ENCODE results near the gene PRSS8. TPM values are rescaled to one million over a fixed set of nuclear protein-coding genes. Genes with fewer than 3 reads are reported as not detected.

The PRSS8 gene
- polyA plus RNA-seq, 1 donor from 2014 or later, result not detected

DNA sequence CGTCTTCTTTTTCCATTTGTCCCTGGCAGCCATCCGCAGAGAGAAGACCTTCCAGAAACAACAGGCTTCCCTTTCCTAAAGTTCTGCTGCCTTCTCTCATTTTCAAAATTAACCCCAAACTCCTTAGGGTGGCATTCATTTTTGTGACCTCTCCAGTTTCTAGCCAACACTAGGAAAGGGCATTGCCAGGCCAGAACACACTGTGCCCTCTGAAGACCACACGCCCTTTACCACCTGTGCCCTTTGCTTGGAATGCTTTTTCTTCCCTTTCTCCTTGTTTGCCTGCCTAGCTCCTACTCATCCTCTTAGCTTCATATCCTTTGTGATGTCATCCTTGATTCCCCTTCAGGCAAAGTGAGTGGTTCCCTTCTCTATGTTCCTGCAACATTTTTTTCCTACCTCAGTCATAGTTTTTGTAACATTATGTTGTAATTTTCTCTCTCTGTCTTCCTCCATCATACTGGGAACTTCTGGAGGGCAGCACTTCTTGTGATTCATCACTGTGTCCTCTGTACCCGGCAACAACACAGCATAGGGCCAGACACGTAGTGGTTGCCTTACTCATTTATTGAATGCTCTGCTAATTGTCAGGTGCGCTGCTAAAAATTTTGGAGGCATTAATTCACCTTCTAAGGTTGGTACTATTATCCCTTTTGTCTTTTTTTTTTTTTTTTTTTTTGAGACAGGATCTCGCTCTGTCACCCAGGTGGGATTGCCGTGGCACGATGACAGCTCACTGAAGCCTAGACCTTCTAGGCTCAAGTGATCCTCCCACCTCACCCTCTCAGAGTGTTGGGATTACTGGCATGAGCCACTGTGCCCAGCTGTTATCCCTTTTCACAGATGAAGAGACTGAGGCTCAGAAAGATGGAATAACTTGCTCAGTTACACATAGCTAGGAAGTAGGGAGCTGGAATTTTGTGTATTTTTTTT, 17.0 kb downstream of the PRSS8 start:
- no peak for TF ChIP-seq EP300 (conservative IDR thresholded peaks at IDR 0.05; ENCODE audit: poor library complexity, severe bottlenecking)
- TF ChIP-seq EZH2 (IDR thresholded peaks at IDR 0.05; ENCODE audit: borderline replicate concordance, insufficient read depth, low read length, poor library complexity, severe bottlenecking), result no peak
- TF ChIP-seq SMC3 (conservative IDR thresholded peaks at IDR 0.05; ENCODE audit: poor library complexity), result no peak
- TF ChIP-seq, protein P1, sequence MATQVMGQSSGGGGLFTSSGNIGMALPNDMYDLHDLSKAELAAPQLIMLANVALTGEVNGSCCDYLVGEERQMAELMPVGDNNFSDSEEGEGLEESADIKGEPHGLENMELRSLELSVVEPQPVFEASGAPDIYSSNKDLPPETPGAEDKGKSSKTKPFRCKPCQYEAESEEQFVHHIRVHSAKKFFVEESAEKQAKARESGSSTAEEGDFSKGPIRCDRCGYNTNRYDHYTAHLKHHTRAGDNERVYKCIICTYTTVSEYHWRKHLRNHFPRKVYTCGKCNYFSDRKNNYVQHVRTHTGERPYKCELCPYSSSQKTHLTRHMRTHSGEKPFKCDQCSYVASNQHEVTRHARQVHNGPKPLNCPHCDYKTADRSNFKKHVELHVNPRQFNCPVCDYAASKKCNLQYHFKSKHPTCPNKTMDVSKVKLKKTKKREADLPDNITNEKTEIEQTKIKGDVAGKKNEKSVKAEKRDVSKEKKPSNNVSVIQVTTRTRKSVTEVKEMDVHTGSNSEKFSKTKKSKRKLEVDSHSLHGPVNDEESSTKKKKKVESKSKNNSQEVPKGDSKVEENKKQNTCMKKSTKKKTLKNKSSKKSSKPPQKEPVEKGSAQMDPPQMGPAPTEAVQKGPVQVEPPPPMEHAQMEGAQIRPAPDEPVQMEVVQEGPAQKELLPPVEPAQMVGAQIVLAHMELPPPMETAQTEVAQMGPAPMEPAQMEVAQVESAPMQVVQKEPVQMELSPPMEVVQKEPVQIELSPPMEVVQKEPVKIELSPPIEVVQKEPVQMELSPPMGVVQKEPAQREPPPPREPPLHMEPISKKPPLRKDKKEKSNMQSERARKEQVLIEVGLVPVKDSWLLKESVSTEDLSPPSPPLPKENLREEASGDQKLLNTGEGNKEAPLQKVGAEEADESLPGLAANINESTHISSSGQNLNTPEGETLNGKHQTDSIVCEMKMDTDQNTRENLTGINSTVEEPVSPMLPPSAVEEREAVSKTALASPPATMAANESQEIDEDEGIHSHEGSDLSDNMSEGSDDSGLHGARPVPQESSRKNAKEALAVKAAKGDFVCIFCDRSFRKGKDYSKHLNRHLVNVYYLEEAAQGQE (IDR thresholded peaks at IDR 0.05; ENCODE audit: borderline replicate concordance), result no peak
- TF ChIP-seq POLR2AphosphoS5 (IDR thresholded peaks at IDR 0.05), result no peak
- TF ChIP-seq RAD21 (conservative IDR thresholded peaks at IDR 0.05), result no peak
- no peak for TF ChIP-seq TAF1 (IDR thresholded peaks at IDR 0.05; ENCODE audit: low read depth)
- TF ChIP-seq, protein P2, sequence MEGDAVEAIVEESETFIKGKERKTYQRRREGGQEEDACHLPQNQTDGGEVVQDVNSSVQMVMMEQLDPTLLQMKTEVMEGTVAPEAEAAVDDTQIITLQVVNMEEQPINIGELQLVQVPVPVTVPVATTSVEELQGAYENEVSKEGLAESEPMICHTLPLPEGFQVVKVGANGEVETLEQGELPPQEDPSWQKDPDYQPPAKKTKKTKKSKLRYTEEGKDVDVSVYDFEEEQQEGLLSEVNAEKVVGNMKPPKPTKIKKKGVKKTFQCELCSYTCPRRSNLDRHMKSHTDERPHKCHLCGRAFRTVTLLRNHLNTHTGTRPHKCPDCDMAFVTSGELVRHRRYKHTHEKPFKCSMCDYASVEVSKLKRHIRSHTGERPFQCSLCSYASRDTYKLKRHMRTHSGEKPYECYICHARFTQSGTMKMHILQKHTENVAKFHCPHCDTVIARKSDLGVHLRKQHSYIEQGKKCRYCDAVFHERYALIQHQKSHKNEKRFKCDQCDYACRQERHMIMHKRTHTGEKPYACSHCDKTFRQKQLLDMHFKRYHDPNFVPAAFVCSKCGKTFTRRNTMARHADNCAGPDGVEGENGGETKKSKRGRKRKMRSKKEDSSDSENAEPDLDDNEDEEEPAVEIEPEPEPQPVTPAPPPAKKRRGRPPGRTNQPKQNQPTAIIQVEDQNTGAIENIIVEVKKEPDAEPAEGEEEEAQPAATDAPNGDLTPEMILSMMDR (IDR thresholded peaks at IDR 0.05; ENCODE audit: poor library complexity, severe bottlenecking), result no peak
- TF ChIP-seq MXI1 (conservative IDR thresholded peaks at IDR 0.05; ENCODE audit: poor library complexity, severe bottlenecking), result no peak
- no peaks in the 10 kb centered on the region for H4K20me1 ChIP-seq (ENCODE audit: insufficient read depth)
- H3K9me3 ChIP-seq (ENCODE audit: low read length), result no peaks in the 10 kb centered on the region
- H3K36me3 ChIP-seq (ENCODE audit: insufficient read depth, low read length), result no peaks in the 10 kb centered on the region
- H3K4me3 ChIP-seq (ENCODE audit: low read length), result peak overlapping the region; percentile 68
- H3K79me2 ChIP-seq (replicated peaks; ENCODE audit: insufficient read depth, low read length), result peaks cover 8% of the 10 kb centered on the region
- no peaks in the 10 kb centered on the region for H3K9me2 ChIP-seq (ENCODE audit: insufficient read depth, low read length)
- H3K27me3 ChIP-seq (ENCODE audit: insufficient read depth, low read depth, low read length), result no peaks in the 10 kb centered on the region
- H3K27ac ChIP-seq (ENCODE audit: low read length), result peak overlapping the region; percentile 89
- H3F3A ChIP-seq (ENCODE audit: insufficient read depth, low read length, poor library complexity, severe bottlenecking), result peaks cover 3% of the 10 kb centered on the region
- peak overlapping the region; percentile 53 for H2AFZ ChIP-seq (ENCODE audit: low read depth, low read length)
- peak overlapping the region; percentile 79 for H3K9ac ChIP-seq (ENCODE audit: low read length)
- peak overlapping the region; percentile 94 for H3K4me2 ChIP-seq (ENCODE audit: low read length)

DNA sequence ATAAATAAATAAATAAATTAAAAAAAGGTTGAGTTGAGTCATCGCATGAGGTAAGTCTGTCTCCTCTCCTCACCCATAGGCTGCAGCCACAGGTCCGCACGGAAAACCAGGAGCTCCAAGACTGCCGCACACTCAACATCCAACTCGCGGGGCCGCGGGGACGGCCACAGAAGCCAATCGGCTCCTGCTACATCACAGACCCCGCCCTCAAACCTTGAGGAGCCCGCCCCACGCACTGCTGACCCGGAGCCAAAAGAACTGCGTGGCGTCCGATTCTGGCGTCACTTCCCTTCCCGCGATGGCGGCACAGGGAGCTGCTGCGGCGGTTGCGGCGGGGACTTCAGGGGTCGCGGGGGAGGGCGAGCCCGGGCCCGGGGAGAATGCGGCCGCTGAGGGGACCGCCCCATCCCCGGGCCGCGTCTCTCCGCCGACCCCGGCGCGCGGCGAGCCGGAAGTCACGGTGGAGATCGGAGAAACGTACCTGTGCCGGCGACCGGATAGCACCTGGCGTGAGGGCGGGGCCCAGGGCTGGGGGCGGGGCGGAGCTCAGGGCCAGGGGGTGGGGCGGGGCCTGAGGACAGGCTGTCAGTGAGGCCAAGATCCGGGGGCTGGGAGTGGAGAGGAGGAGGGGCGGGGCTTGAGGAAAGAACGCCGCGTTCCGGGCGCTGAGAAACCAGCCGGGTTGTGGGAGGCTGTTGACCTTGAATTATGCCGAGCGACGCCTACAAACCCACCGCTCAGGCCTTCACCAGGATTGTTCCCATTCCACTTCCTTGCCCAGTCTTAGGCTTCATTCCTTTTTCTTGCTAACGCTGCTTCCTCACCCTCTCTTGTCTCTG, 17.9 kb downstream of the PRSS8 start, which contains the start of gene KAT8:
KAT8 (plus strand) TSS at position 281 of the 839 bp plus-strand sequence; CDS start at position 299, 18 bp downstream.
- Histone ChIP-seq H3K4me2 (ENCODE audit: low read length) (peak within 1 kb of the TSS; percentile 94), H3K79me2 (replicated peaks; ENCODE audit: insufficient read depth, low read length) (peaks cover 8% of the 10 kb centered on the region), H3K9me2 (ENCODE audit: insufficient read depth, low read length) (no peaks in the 10 kb centered on the region), H3K4me3 (ENCODE audit: low read length) (peak within 1 kb of the TSS; percentile 68), H2AFZ (ENCODE audit: low read depth, low read length) (peak within 1 kb of the TSS; percentile 53), H3K27me3 (ENCODE audit: insufficient read depth, low read depth, low read length) (no peaks in the 10 kb centered on the region), H3K9me3 (ENCODE audit: low read length) (no peaks in the 10 kb centered on the region), H4K20me1 (ENCODE audit: insufficient read depth) (no peaks in the 10 kb centered on the region), H3F3A (ENCODE audit: insufficient read depth, low read length, poor library complexity, severe bottlenecking) (peaks cover 3% of the 10 kb centered on the region), H3K9ac (ENCODE audit: low read length) (peak within 1 kb of the TSS; percentile 79), H3K27ac (ENCODE audit: low read length) (peak within 1 kb of the TSS; percentile 89), H3K36me3 (ENCODE audit: insufficient read depth, low read length) (no peaks in the 10 kb centered on the region)
- TF ChIP-seq EP300 (conservative IDR thresholded peaks at IDR 0.05; ENCODE audit: poor library complexity, severe bottlenecking), result peak; percentile 75
- peak; percentile 94 for TF ChIP-seq POLR2AphosphoS5 (IDR thresholded peaks at IDR 0.05)
- TF ChIP-seq EZH2 (IDR thresholded peaks at IDR 0.05; ENCODE audit: borderline replicate concordance, insufficient read depth, low read length, poor library complexity, severe bottlenecking), result no peak
- TF ChIP-seq SMC3 (conservative IDR thresholded peaks at IDR 0.05; ENCODE audit: poor library complexity), result peak; percentile 36
- TF ChIP-seq, protein P2 (IDR thresholded peaks at IDR 0.05; ENCODE audit: poor library complexity, severe bottlenecking), result peak; percentile 8
- TF ChIP-seq TAF1 (IDR thresholded peaks at IDR 0.05; ENCODE audit: low read depth), result no peak
- TF ChIP-seq RAD21 (conservative IDR thresholded peaks at IDR 0.05), result peak; percentile 48
- peak; percentile 81 for TF ChIP-seq MXI1 (conservative IDR thresholded peaks at IDR 0.05; ENCODE audit: poor library complexity, severe bottlenecking)
- TF ChIP-seq, protein P1 (IDR thresholded peaks at IDR 0.05; ENCODE audit: borderline replicate concordance), result peak; percentile 52

All from neural cell (in vitro differentiated cells).